HepG2 (cell line): Measurements from ENCODE around the gene CLIC4. TPM values are rescaled to one million over a fixed set of nuclear protein-coding genes. Genes with fewer than 3 reads are reported as not detected.

Source experiments
- ATAC-seq: fragments of 200-7000 bp; cut with Tn5 transposase; 3 replicates; pipeline ENCODE4 v1.9.1; 2020; ENCODE audit warnings: mild to moderate bottlenecking, moderate library complexity
- BruUV-seq: library from RNA; stranded (reverse); fragments of 400-500 nt; replicated peaks from 2 replicates; lab custom pipeline; 2021; lab: Mats Ljungman, UMichigan
- CTCF ChIA-PET: fragments of 300-600 bp; formaldehyde crosslinking; extraction: SDS; loops from one replicate; lab custom pipeline; 2021; ENCODE audit warnings: low total read pairs, inconsistent platforms, low intra/inter-chr PET ratio; lab: Yijun Ruan, JAX
- POLR2A ChIA-PET: fragments of 350-600 bp; sonication (Branson Sonifier 250); formaldehyde crosslinking; loops from one replicate; lab custom pipeline; 2020; ENCODE audit warnings: antibody characterized with exemption, inconsistent platforms; lab: Yijun Ruan, JAX
- DNase-seq: peaks from one replicate; pipeline ENCODE4 v3.0.0-alpha.2; 2015; ENCODE audit warnings: low spot score
- FAIRE-seq: peaks from 3 replicates; lab custom pipeline; 2011; peaks lifted over from hg19 to GRCh38; lab: Jason Lieb, UNC
- H2AFZ ChIP-seq: one replicate; pipeline ENCODE4 v1.6.1; 2011; ENCODE audit warnings: low read length, inconsistent platforms
- H3K27ac ChIP-seq: fragments of 300-600 bp; 3 replicates; pipeline ENCODE4 v1.8.0; 2011; ENCODE audit warnings: mixed run types, mild to moderate bottlenecking, mixed read lengths, low read length, inconsistent platforms; ENCODE audit not compliant: insufficient read depth; ENCODE audit errors: extremely low read length
- H3K27me3 ChIP-seq, 2 experiments: fragments of 200-600 bp in 1 of 2; 2 replicates in 1 of 2; 3 replicates in 1 of 2; pipeline versions ENCODE4 v1.6.0 to v1.8.0; 2011; ENCODE audit warnings: low read length in 2 of 2, mild to moderate bottlenecking in 2 of 2, moderate library complexity in 2 of 2, inconsistent platforms in 1 of 2; ENCODE audit not compliant: insufficient read depth in 2 of 2, control insufficient read depth in 1 of 2
- H3K36me3 ChIP-seq, 2 experiments: fragments of 200-600 bp in 1 of 2; replicated peaks in 1 of 2; 2 replicates in 1 of 2; 3 replicates in 1 of 2; pipeline versions ENCODE4 v1.5.1 to v1.8.0; 2011; ENCODE audit warnings: low read length in 2 of 2, inconsistent platforms in 1 of 2; ENCODE audit not compliant: insufficient read depth in 2 of 2, control insufficient read depth in 1 of 2
- H3K4me1 ChIP-seq: 2 replicates; pipeline ENCODE4 v1.5.1; 2012; ENCODE audit warnings: low read length, inconsistent platforms; ENCODE audit not compliant: insufficient read depth
- H3K4me2 ChIP-seq: 2 replicates; pipeline ENCODE4 v1.6.0; 2011; ENCODE audit warnings: low read depth, low read length, inconsistent platforms
- H3K4me3 ChIP-seq, 3 experiments: fragments of 200-600 bp in 1 of 3; sonication (generic), shearing (Covaris generic) in 1 of 3; replicated peaks in 1 of 3; 2 replicates each; pipeline ENCODE4 v1.5.1; 2011 to 2016; ENCODE audit warnings: low read length in 3 of 3, inconsistent platforms in 2 of 3, low read depth in 2 of 3, mild to moderate bottlenecking in 2 of 3, control low read depth in 1 of 3, mixed read lengths in 1 of 3; ENCODE audit not compliant: insufficient read depth in 1 of 3
- H3K79me2 ChIP-seq: one replicate; pipeline ENCODE4 v1.6.1; 2011; ENCODE audit warnings: low read length, inconsistent platforms; ENCODE audit not compliant: insufficient read depth
- H3K9ac ChIP-seq: 2 replicates; pipeline ENCODE4 v1.6.0; 2011; ENCODE audit warnings: mild to moderate bottlenecking, low read depth, low read length, inconsistent platforms; ENCODE audit not compliant: insufficient read depth
- H3K9me3 ChIP-seq: 2 replicates; pipeline ENCODE4 v1.5.1; 2012; ENCODE audit warnings: mild to moderate bottlenecking, low read length
- H4K20me1 ChIP-seq: 2 replicates; pipeline ENCODE4 v1.6.0; 2011; ENCODE audit warnings: inconsistent platforms, mild to moderate bottlenecking, low read length, moderate library complexity; ENCODE audit not compliant: insufficient read depth
- ATF7 ChIP-seq, 2 experiments: fragments of 450-650 bp in 1 of 2; sonication (generic) in 1 of 2; formaldehyde crosslinking in 1 of 2; IDR thresholded peaks; 2 replicates each; pipeline versions ENCODE4 v1.4.0 to v1.6.1; 2016 to 2020; ENCODE audit warnings: antibody characterized with exemption in 1 of 2, mild to moderate bottlenecking in 1 of 2, missing genetic modification reagents in 1 of 2
- DNMT3B ChIP-seq: conservative IDR thresholded peaks from 2 replicates; pipeline ENCODE4 v1.6.1; 2016; ENCODE audit warnings: missing biosample characterization, control low read depth
- ELF3 ChIP-seq: IDR thresholded peaks from 2 replicates; pipeline ENCODE4 v1.6.1; 2016; ENCODE audit warnings: missing genetic modification reagents, missing compliant biosample characterization
- GABPA ChIP-seq, 2 experiments: IDR thresholded peaks; 2 replicates each; pipeline ENCODE4 v1.6.1; 2011 to 2016; ENCODE audit warnings: low read depth in 2 of 2, low read length in 1 of 2, missing biosample characterization in 1 of 2, missing genetic modification characterization in 1 of 2
- GTF2F1 ChIP-seq: fragments of 150-350 bp; IDR thresholded peaks from 2 replicates; pipeline ENCODE4 v1.6.1; 2014; ENCODE audit warnings: low read length
- HNRNPL ChIP-seq: fragments of 200-400 bp; formaldehyde crosslinking; IDR thresholded peaks from 2 replicates; pipeline ENCODE4 v1.6.1; 2017; ENCODE audit warnings: mild to moderate bottlenecking, low read depth, low read length
- HNRNPUL1 ChIP-seq: fragments of 200-400 bp; formaldehyde crosslinking; IDR thresholded peaks from 2 replicates; pipeline ENCODE4 v1.6.1; 2017; ENCODE audit warnings: low read depth, mild to moderate bottlenecking, low read length, moderate library complexity
- SAP130 ChIP-seq: IDR thresholded peaks from 2 replicates; pipeline ENCODE4 v1.6.1; 2016; ENCODE audit warnings: low read depth
- SCMH1 ChIP-seq: sonication (generic); formaldehyde crosslinking; IDR thresholded peaks from 2 replicates; pipeline ENCODE4 v1.9.0; 2021; ENCODE audit warnings: missing genetic modification reagents, mild to moderate bottlenecking, borderline replicate concordance
- SMARCE1 ChIP-seq: fragments of 450-650 bp; IDR thresholded peaks from 2 replicates; pipeline ENCODE4 v1.6.1; 2017; ENCODE audit warnings: borderline replicate concordance
- ZNF280B ChIP-seq: sonication (generic); formaldehyde crosslinking; IDR thresholded peaks from 2 replicates; pipeline ENCODE4 v1.5.0; 2020; ENCODE audit warnings: missing genetic modification reagents, mild to moderate bottlenecking, borderline replicate concordance
- ZNF343 ChIP-seq: sonication (generic); formaldehyde crosslinking; IDR thresholded peaks from 2 replicates; pipeline ENCODE4 v1.4.0; 2020; ENCODE audit warnings: mild to moderate bottlenecking, missing genetic modification reagents
- ZNF564 ChIP-seq: sonication (generic); formaldehyde crosslinking; IDR thresholded peaks from 2 replicates; pipeline ENCODE4 v1.8.1; 2023; ENCODE audit warnings: mild to moderate bottlenecking, missing genetic modification reagents
- ZNF609 ChIP-seq: sonication (generic); formaldehyde crosslinking; IDR thresholded peaks from 2 replicates; pipeline ENCODE4 v1.4.0; 2020; ENCODE audit warnings: mild to moderate bottlenecking, missing genetic modification reagents, borderline replicate concordance
- WGBS: methylation state at CpG from one replicate; pipeline ENCODE4 v1.1.6; 2017; ENCODE audit warnings: low lambda C conversion rate; 5-methylcytosine and 5-hydroxymethylcytosine counted together
- in situ Hi-C: cut with HindIII; loops from 2 replicates; pipeline ENCODE4 v1.10.0; 2017; ENCODE audit warnings: low pct_unique_long_range_greater_than_20kb; ENCODE audit not compliant: extremely low pct_ligation_motif_present
- intact Hi-C: fragments of 100-400 bp; cut with micrococcal nuclease; formaldehyde crosslinking; loops from one replicate; pipeline ENCODE4 v1.10.0; 2022; ENCODE audit not compliant: unreplicated experiment
- polyA plus RNA-seq, 8 experiments: library from polyadenylated mRNA; depleted of rRNA in 3 of 8; stranded (reverse) in 7 of 8; unstranded in 1 of 8; fragments of >200 nt; fragmentation: Illumina TruSeq in 4 of 8; extraction: Trizol in 4 of 8; gene quantifications; 2 replicates each; pipeline versions ENCODE4 v1.2.1 to v1.2.3, GENCODE V29; 2011 to 2016; ENCODE audit warnings: low read depth in 4 of 8, missing spikeins in 1 of 8, mixed read lengths in 1 of 8; ENCODE audit not compliant: insufficient read depth in 1 of 8
- total RNA-seq, 5 experiments: library from RNA; depleted of rRNA; stranded (reverse); fragments of >200 nt; fragmentation: Illumina TruSeq; extraction: Trizol; gene quantifications; 2 replicates each; pipeline ENCODE4 v1.2.3, GENCODE V29; 2016; ENCODE audit warnings: low read depth in 1 of 5

Gene CLIC4
- total and polyA plus RNA-seq, 2 of the 13 experiments (the other 11 are each of a cell fraction or from before 2014, with no cell fraction given) = 23.3 to 77.4 TPM

GRCh38 chr1:24886241-24886640 lies 141.0 kb downstream of the CLIC4 start:
- ATAC-seq = no peak

More at GRCh38 chr1:24886241-24886640, 141.0 kb downstream of the CLIC4 start:
- POLR2A ChIA-PET = no interaction called here
- no peak for TF ChIP-seq DNMT3B (CRISPR knock-in tag)
- TF ChIP-seq ATF7 (IDR thresholded peaks at IDR 0.05) = no peak
- no peak for TF ChIP-seq ATF7 (CRISPR knock-in tag; IDR thresholded peaks at IDR 0.05)
- TF ChIP-seq GABPA (IDR thresholded peaks at IDR 0.05; ENCODE audit: low read depth, low read length) = no peak
- no peak for TF ChIP-seq GABPA (CRISPR knock-in tag; IDR thresholded peaks at IDR 0.05; ENCODE audit: low read depth)
- no peak for TF ChIP-seq SCMH1 (CRISPR knock-in tag)
- no peak for TF ChIP-seq HNRNPUL1
- no peak for TF ChIP-seq ELF3
- no peak for TF ChIP-seq SMARCE1
- no peak for TF ChIP-seq HNRNPL
- no peak for TF ChIP-seq GTF2F1
- TF ChIP-seq ZNF343 (CRISPR knock-in tag) = no peak
- TF ChIP-seq ZNF280B (CRISPR knock-in tag) = no peak
- TF ChIP-seq SAP130 (CRISPR knock-in tag) = no peak
- no peak for TF ChIP-seq ZNF609 (CRISPR knock-in tag)
- TF ChIP-seq ZNF564 (CRISPR knock-in tag) = no peak
- TF ChIP-seq, all 625 proteins: peak for 0
- no peaks in the 10 kb centered on the region for H3K9me3 ChIP-seq
- H2AFZ ChIP-seq = no peak overlapping the region
- FAIRE-seq (no peak), DNase-seq (no peak)
- WGBS = 38% methylated on average over 1 of the region's 1 CpG
- no peak overlapping the region for H3K27ac ChIP-seq
- no peak overlapping the region for H3K4me3 ChIP-seq
- no peaks in the 10 kb centered on the region for H3K79me2 ChIP-seq
- CTCF ChIA-PET = no interaction called here
- H3K36me3 ChIP-seq = no peaks in the 10 kb centered on the region
- no TSS peak for BruUV-seq
- no peaks in the 10 kb centered on the region for H3K4me1 ChIP-seq
- no peak overlapping the region for H3K9ac ChIP-seq
- intact Hi-C loops (no loop called here), in situ Hi-C loops (no loop called here)
- no peak overlapping the region for H3K4me2 ChIP-seq
- H4K20me1 ChIP-seq = no peaks in the 10 kb centered on the region
- H3K27me3 ChIP-seq = no peaks in the 10 kb centered on the region
